K562 (cell line): ENCODE measurements around the gene PLEKHA6. TPM values are rescaled to one million over a fixed set of nuclear protein-coding genes. Genes with fewer than 3 reads are reported as not detected.

Source experiments
- ATAC-seq: fragments of 200-7000 bp; cut with Tn5 transposase; 3 replicates; pipeline ENCODE4 v1.9.1; 2020; ENCODE audit warnings: moderate library complexity
- BruUV-seq: library from RNA; stranded (reverse); fragments of 400-500 nt; replicated peaks from 2 replicates; lab custom pipeline; 2021; lab: Mats Ljungman, UMichigan
- CTCF ChIA-PET: fragments of 300-600 bp; formaldehyde crosslinking; extraction: SDS; loops from one replicate; lab custom pipeline; 2021; ENCODE audit warnings: low intra/inter-chr PET ratio; lab: Yijun Ruan, JAX
- POLR2A ChIA-PET: fragments of 300-600, 350-650 bp; sonication (Branson Sonifier 250); formaldehyde crosslinking; extraction: SDS; loops from one replicate; lab custom pipeline; 2021; ENCODE audit warnings: antibody characterized with exemption, inconsistent platforms; lab: Yijun Ruan, JAX
- DNase-seq, 4 experiments: peaks; one replicate each; pipeline versions ENCODE4 v3.0.0 to v3.0.0-alpha.2; 2011 to 2018; ENCODE audit warnings: low spot score in 3 of 4, mixed read lengths in 3 of 4; ENCODE audit errors: extremely low read depth in 1 of 4
- FAIRE-seq: peaks from 2 replicates; lab custom pipeline; 2011; peaks lifted over from hg19 to GRCh38; lab: Jason Lieb, UNC
- H2AFZ ChIP-seq: 2 replicates; pipeline ENCODE4 v1.6.0; 2011; ENCODE audit warnings: low read depth, low read length, control low read depth, inconsistent platforms
- H3K27ac ChIP-seq: fragments of 200-600 bp; 3 replicates; pipeline ENCODE4 v1.8.0; 2011; ENCODE audit warnings: low read depth, mild to moderate bottlenecking, control low read depth, inconsistent platforms, low read length, moderate library complexity, mixed read lengths; ENCODE audit errors: extremely low read depth
- H3K27me3 ChIP-seq, 2 experiments: fragments of 300-600 bp in 1 of 2; 2 replicates in 1 of 2; 3 replicates in 1 of 2; pipeline versions ENCODE4 v1.6.0 to v1.8.0; 2011; ENCODE audit warnings: inconsistent platforms in 2 of 2, low read length in 2 of 2, mild to moderate bottlenecking in 1 of 2, mixed read lengths in 1 of 2, moderate library complexity in 1 of 2; ENCODE audit not compliant: control insufficient read depth in 2 of 2, insufficient read depth in 2 of 2
- H3K36me3 ChIP-seq: fragments of 300-600 bp; 3 replicates; pipeline ENCODE4 v1.8.0; 2011; ENCODE audit warnings: mild to moderate bottlenecking, low read length, inconsistent platforms; ENCODE audit not compliant: control insufficient read depth, insufficient read depth
- H3K4me1 ChIP-seq, 2 experiments: fragments of 200-600 bp in 1 of 2; replicated peaks in 1 of 2; 2 replicates in 1 of 2; 3 replicates in 1 of 2; pipeline versions ENCODE4 v1.5.1 to v1.8.0; 2011; ENCODE audit warnings: inconsistent platforms in 2 of 2, low read length in 2 of 2, mild to moderate bottlenecking in 1 of 2, mixed read lengths in 1 of 2, moderate library complexity in 1 of 2; ENCODE audit not compliant: control insufficient read depth in 2 of 2, insufficient read depth in 2 of 2
- H3K4me2 ChIP-seq: 2 replicates; pipeline ENCODE4 v1.6.1; 2011; ENCODE audit warnings: low read length, control low read depth, inconsistent platforms, mixed read lengths; ENCODE audit not compliant: insufficient read depth
- H3K4me3 ChIP-seq: fragments of 200-600 bp; sonication (generic), shearing (Covaris generic); 2 replicates; pipeline ENCODE4 v1.5.1; 2016; ENCODE audit warnings: control low read depth, inconsistent platforms
- H3K79me2 ChIP-seq: fragments of 200-600 bp; 3 replicates; pipeline ENCODE4 v1.8.0; 2011; ENCODE audit warnings: low read length, inconsistent platforms; ENCODE audit not compliant: control insufficient read depth, insufficient read depth
- H3K9ac ChIP-seq, 2 experiments: 2 replicates each; pipeline versions ENCODE4 v1.6.0 to v1.6.1; 2011; ENCODE audit warnings: low read depth in 2 of 2, low read length in 2 of 2, control low read depth in 1 of 2, inconsistent platforms in 1 of 2, mild to moderate bottlenecking in 1 of 2, mixed read lengths in 1 of 2; ENCODE audit not compliant: insufficient read depth in 1 of 2
- H3K9me1 ChIP-seq: one replicate; pipeline ENCODE4 v1.6.0; 2011; ENCODE audit warnings: inconsistent platforms, mild to moderate bottlenecking, low read length, moderate library complexity; ENCODE audit not compliant: control insufficient read depth, insufficient read depth
- H3K9me3 ChIP-seq: replicated peaks from 2 replicates; pipeline ENCODE4 v1.5.1; 2011; ENCODE audit warnings: low read depth, low read length, inconsistent platforms; ENCODE audit not compliant: control insufficient read depth, insufficient read depth
- H4K20me1 ChIP-seq: replicated peaks from 2 replicates; pipeline ENCODE4 v1.6.1; 2011; ENCODE audit warnings: low read length, inconsistent platforms, mixed read lengths; ENCODE audit not compliant: control insufficient read depth, insufficient read depth
- BDP1 ChIP-seq: IDR thresholded peaks from 3 replicates; pipeline ENCODE4 v1.6.1; 2011; ENCODE audit not compliant: insufficient read length, insufficient read depth
- FUS ChIP-seq: fragments of 200-400 bp; formaldehyde crosslinking; optimal IDR thresholded peaks from 2 replicates; pipeline ENCODE3; 2017; ENCODE audit warnings: low read depth, low read length
- GTF2A2 ChIP-seq: IDR thresholded peaks from 2 replicates; pipeline ENCODE4 v1.6.1; 2016; ENCODE audit warnings: mild to moderate bottlenecking, missing genetic modification characterization, missing compliant biosample characterization
- NFATC3 ChIP-seq: fragments of 450-650 bp; IDR thresholded peaks from 2 replicates; pipeline ENCODE4 v1.6.1; 2017; ENCODE audit warnings: mild to moderate bottlenecking
- RFX5 ChIP-seq: IDR thresholded peaks from 2 replicates; pipeline ENCODE4 v1.6.1; 2011; ENCODE audit warnings: low read depth, mild to moderate bottlenecking, improper control_type of control experiment, low read length
- SPI1 ChIP-seq: IDR thresholded peaks from 2 replicates; pipeline ENCODE4 v1.6.1; 2011; ENCODE audit warnings: low read depth, low read length, control low read depth, borderline replicate concordance
- ZBTB17 ChIP-seq: fragments of 450-650 bp; formaldehyde crosslinking; IDR thresholded peaks from 2 replicates; pipeline ENCODE4 v1.4.0; 2020; ENCODE audit warnings: mild to moderate bottlenecking
- ZNF764 ChIP-seq: fragments of 250-450 bp; sonication (Bioruptor Pico); IDR thresholded peaks from 2 replicates; pipeline ENCODE4 v1.4.0; 2020; ENCODE audit warnings: low read depth, mild to moderate bottlenecking, moderate library complexity
- WGBS: fragments of 100-300 bp; shearing (Covaris generic); methylation state at CpG from one replicate; pipeline ENCODE4 v1.1.6; 2016; ENCODE audit warnings: low coverage, mixed read lengths; ENCODE audit not compliant: insufficient coverage; ENCODE audit errors: missing lambda C conversion rate; 5-methylcytosine and 5-hydroxymethylcytosine counted together
- in situ Hi-C: fragments of 300-500 bp; cut with MboI; formaldehyde crosslinking; loops from 4 replicates; pipeline ENCODE4 v1.15.0; 2018; ENCODE audit warnings: inconsistent platforms, mixed read lengths
- intact Hi-C: fragments of 100-400 bp; cut with micrococcal nuclease; formaldehyde crosslinking; loops from 2 replicates; pipeline ENCODE4 v1.14.2; 2022
- polyA plus RNA-seq, 8 experiments: library from polyadenylated mRNA; depleted of rRNA in 4 of 8; stranded (reverse) in 5 of 8; unstranded in 3 of 8; fragments of >200 nt; fragmentation: Nextera tagmentation in 2 of 8; fragmentation: Illumina TruSeq in 1 of 8; extraction: Ambion mirVana in 2 of 8; extraction: Trizol in 1 of 8; gene quantifications; 2 replicates each; pipeline versions ENCODE4 v1.2.1 to v1.2.3, GENCODE V29; 2011 to 2014; ENCODE audit warnings: inconsistent platforms in 1 of 8, missing spikeins in 1 of 8
- total RNA-seq, 7 experiments: library from RNA; depleted of rRNA in 6 of 7; stranded (reverse); fragments of >200 nt in 6 of 7; fragmentation: Illumina TruSeq in 2 of 7; extraction: Trizol in 2 of 7; gene quantifications; 2 replicates each; pipeline versions ENCODE4 v1.2.1 to v1.2.3, GENCODE V29; 2011 to 2021; ENCODE audit warnings: low replicate concordance in 1 of 7
- TF ChIP-seq, protein P1 (sequence below): fragments of 200-600 bp; sonication (generic); IDR thresholded peaks from one replicate; pipeline ENCODE4 v1.6.1; 2012; ENCODE audit warnings: mild to moderate bottlenecking, low read depth, low read length, inconsistent platforms

PLEKHA6 gene
- total and polyA plus RNA-seq, 9 of the 15 experiments (the other 6 are each of a cell fraction or from before 2014, with no cell fraction given): under 0.01 to 0.33 (median 0.01) TPM; not detected in 4

- Histone ChIP-seq H4K20me1 (no peaks in the 10 kb centered on the region), H3K4me2 (peak within 1 kb of the TSS; percentile 42; the same call in 1 of the 2 replicates), H3K36me3 (no peaks in the 10 kb centered on the region), H2AFZ (peak within 1 kb of the TSS; percentile 10; the same call in 1 of the 2 replicates), H3K9ac (no peak within 1 kb of the TSS), H3K9me1 (no peaks in the 10 kb centered on the region), H3K79me2 (no peaks in the 10 kb centered on the region), H3K4me3 (no peak within 1 kb of the TSS), H3K27me3 (peaks cover 4 to 21% of the 10 kb centered on the region in 2 experiments; a peak in 2 of 5 replicates), H3K4me1 (peaks cover 0 to 10% of the 10 kb centered on the region in 2 experiments; a peak in 3 of 5 replicates), H3K27ac (no peak within 1 kb of the TSS), H3K9me3 (no peaks in the 10 kb centered on the region)
- FAIRE-seq (peak; percentile 82), DNase-seq (peak; percentile 44 to 71 (median 64)), ATAC-seq (peak; percentile 90)
- POLR2A ChIA-PET: interaction anchor here (0.5 to 1.4 kb wide), 9 partner anchors 9 to 903 kb away, joined by 3 to 4 read pairs (median 3); no protein-coding TSS in a partner anchor
- no TSS peak for BruUV-seq
- CTCF ChIA-PET: interaction anchor here (1.3 to 1.9 kb wide), 2 partner anchors 149 to 153 kb away, joined by 3 to 19 read pairs; no protein-coding TSS in a partner anchor
- in situ Hi-C loops: loop anchor here (5.0 kb wide), 1 partner anchor 148 kb away; no protein-coding TSS in a partner anchor
- WGBS: 11% methylated on average over 41 of the region's 41 CpGs
- intact Hi-C loops: loop anchor here (1.0 kb wide), 1 partner anchor 149 kb away; no protein-coding TSS in a partner anchor
- no peak for TF ChIP-seq ZBTB17 (CRISPR knock-in tag)
- no peak for TF ChIP-seq ZNF764 (CRISPR knock-in tag)
- no peak for TF ChIP-seq BDP1
- no peak for TF ChIP-seq RFX5
- TF ChIP-seq NFATC3: no peak
- TF ChIP-seq, protein P1, sequence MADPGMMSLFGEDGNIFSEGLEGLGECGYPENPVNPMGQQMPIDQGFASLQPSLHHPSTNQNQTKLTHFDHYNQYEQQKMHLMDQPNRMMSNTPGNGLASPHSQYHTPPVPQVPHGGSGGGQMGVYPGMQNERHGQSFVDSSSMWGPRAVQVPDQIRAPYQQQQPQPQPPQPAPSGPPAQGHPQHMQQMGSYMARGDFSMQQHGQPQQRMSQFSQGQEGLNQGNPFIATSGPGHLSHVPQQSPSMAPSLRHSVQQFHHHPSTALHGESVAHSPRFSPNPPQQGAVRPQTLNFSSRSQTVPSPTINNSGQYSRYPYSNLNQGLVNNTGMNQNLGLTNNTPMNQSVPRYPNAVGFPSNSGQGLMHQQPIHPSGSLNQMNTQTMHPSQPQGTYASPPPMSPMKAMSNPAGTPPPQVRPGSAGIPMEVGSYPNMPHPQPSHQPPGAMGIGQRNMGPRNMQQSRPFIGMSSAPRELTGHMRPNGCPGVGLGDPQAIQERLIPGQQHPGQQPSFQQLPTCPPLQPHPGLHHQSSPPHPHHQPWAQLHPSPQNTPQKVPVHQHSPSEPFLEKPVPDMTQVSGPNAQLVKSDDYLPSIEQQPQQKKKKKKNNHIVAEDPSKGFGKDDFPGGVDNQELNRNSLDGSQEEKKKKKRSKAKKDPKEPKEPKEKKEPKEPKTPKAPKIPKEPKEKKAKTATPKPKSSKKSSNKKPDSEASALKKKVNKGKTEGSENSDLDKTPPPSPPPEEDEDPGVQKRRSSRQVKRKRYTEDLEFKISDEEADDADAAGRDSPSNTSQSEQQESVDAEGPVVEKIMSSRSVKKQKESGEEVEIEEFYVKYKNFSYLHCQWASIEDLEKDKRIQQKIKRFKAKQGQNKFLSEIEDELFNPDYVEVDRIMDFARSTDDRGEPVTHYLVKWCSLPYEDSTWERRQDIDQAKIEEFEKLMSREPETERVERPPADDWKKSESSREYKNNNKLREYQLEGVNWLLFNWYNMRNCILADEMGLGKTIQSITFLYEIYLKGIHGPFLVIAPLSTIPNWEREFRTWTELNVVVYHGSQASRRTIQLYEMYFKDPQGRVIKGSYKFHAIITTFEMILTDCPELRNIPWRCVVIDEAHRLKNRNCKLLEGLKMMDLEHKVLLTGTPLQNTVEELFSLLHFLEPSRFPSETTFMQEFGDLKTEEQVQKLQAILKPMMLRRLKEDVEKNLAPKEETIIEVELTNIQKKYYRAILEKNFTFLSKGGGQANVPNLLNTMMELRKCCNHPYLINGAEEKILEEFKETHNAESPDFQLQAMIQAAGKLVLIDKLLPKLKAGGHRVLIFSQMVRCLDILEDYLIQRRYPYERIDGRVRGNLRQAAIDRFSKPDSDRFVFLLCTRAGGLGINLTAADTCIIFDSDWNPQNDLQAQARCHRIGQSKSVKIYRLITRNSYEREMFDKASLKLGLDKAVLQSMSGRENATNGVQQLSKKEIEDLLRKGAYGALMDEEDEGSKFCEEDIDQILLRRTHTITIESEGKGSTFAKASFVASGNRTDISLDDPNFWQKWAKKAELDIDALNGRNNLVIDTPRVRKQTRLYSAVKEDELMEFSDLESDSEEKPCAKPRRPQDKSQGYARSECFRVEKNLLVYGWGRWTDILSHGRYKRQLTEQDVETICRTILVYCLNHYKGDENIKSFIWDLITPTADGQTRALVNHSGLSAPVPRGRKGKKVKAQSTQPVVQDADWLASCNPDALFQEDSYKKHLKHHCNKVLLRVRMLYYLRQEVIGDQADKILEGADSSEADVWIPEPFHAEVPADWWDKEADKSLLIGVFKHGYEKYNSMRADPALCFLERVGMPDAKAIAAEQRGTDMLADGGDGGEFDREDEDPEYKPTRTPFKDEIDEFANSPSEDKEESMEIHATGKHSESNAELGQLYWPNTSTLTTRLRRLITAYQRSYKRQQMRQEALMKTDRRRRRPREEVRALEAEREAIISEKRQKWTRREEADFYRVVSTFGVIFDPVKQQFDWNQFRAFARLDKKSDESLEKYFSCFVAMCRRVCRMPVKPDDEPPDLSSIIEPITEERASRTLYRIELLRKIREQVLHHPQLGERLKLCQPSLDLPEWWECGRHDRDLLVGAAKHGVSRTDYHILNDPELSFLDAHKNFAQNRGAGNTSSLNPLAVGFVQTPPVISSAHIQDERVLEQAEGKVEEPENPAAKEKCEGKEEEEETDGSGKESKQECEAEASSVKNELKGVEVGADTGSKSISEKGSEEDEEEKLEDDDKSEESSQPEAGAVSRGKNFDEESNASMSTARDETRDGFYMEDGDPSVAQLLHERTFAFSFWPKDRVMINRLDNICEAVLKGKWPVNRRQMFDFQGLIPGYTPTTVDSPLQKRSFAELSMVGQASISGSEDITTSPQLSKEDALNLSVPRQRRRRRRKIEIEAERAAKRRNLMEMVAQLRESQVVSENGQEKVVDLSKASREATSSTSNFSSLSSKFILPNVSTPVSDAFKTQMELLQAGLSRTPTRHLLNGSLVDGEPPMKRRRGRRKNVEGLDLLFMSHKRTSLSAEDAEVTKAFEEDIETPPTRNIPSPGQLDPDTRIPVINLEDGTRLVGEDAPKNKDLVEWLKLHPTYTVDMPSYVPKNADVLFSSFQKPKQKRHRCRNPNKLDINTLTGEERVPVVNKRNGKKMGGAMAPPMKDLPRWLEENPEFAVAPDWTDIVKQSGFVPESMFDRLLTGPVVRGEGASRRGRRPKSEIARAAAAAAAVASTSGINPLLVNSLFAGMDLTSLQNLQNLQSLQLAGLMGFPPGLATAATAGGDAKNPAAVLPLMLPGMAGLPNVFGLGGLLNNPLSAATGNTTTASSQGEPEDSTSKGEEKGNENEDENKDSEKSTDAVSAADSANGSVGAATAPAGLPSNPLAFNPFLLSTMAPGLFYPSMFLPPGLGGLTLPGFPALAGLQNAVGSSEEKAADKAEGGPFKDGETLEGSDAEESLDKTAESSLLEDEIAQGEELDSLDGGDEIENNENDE: no peak
- TF ChIP-seq SPI1: no peak
- TF ChIP-seq FUS: no peak
- TF ChIP-seq GTF2A2 (tag): no peak
These were observed 145.8 kb downstream of the PLEKHA6 start, which contains the start of gene GOLT1A for GRCh38 chr1:204213668-204214662. Gene GOLT1A, minus strand, starts transcription at chr1:204213988. Its CDS starts 82 bp downstream, at chr1:204213906.
